ENCODE measurements around the gene APOE.

APOE gene

DNA sequence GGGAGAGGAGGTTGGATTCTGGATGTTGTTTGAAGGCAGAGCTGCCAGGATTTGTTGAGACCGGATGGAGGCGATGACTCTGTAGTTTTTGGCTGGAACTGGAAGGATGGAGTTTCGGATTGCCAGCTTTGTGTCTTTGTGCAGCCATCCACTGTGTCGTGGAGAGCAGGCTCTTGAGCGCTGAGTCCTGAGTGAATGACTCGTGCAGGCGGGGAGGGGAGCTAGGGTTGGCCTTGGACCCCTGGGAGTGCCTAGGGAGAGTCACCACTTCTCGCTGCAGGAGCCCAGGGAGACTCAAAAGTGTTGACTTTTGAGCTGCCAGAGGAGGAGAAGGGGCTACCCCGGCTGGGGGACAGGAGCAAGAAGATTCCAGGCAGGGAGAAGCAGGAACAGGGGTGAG lies 10.7 kb upstream of the APOE start:
- H3K9me3 Mint-ChIP-seq, result no peaks in the 10 kb centered on the region
- peaks cover 63% of the 10 kb centered on the region for H3K36me3 Mint-ChIP-seq (ENCODE audit: low read depth)
- no peaks in the 10 kb centered on the region for H3K27me3 Mint-ChIP-seq (ENCODE audit: low read depth)
- H3K4me1 Mint-ChIP-seq, result peaks cover 20% of the 10 kb centered on the region
- TF ChIP-seq, protein P1, sequence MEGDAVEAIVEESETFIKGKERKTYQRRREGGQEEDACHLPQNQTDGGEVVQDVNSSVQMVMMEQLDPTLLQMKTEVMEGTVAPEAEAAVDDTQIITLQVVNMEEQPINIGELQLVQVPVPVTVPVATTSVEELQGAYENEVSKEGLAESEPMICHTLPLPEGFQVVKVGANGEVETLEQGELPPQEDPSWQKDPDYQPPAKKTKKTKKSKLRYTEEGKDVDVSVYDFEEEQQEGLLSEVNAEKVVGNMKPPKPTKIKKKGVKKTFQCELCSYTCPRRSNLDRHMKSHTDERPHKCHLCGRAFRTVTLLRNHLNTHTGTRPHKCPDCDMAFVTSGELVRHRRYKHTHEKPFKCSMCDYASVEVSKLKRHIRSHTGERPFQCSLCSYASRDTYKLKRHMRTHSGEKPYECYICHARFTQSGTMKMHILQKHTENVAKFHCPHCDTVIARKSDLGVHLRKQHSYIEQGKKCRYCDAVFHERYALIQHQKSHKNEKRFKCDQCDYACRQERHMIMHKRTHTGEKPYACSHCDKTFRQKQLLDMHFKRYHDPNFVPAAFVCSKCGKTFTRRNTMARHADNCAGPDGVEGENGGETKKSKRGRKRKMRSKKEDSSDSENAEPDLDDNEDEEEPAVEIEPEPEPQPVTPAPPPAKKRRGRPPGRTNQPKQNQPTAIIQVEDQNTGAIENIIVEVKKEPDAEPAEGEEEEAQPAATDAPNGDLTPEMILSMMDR (IDR thresholded peaks at IDR 0.05; ENCODE audit: unreplicated experiment in 3 of 3), result no peak
- no peak overlapping the region for H3K27ac Mint-ChIP-seq
- peak overlapping the region in 1 of 3 experiments; percentile 26 for H3K4me3 Mint-ChIP-seq

GRCh38 chr19:44897835-44898234 lies 7.8 kb upstream of the APOE start:
- H3K36me3 Mint-ChIP-seq (ENCODE audit: low read depth), result peaks cover 53% of the 10 kb centered on the region
- no peaks in the 10 kb centered on the region for H3K9me3 Mint-ChIP-seq
- no peak overlapping the region for H3K27ac Mint-ChIP-seq
- H3K27me3 Mint-ChIP-seq (ENCODE audit: low read depth), result no peaks in the 10 kb centered on the region
- peaks cover 1% of the 10 kb centered on the region for H3K4me1 Mint-ChIP-seq
- TF ChIP-seq, protein P1 (IDR thresholded peaks at IDR 0.05; ENCODE audit: unreplicated experiment in 3 of 3), result no peak
- H3K4me3 Mint-ChIP-seq, result no peak overlapping the region

- Mint-ChIP-seq H3K27me3 (ENCODE audit: low read depth) (no peaks in the 10 kb centered on the region), H3K27ac (no peak overlapping the region), H3K4me1 (no peaks in the 10 kb centered on the region), H3K4me3 (no peak overlapping the region), H3K36me3 (ENCODE audit: low read depth) (peaks cover 37% of the 10 kb centered on the region), H3K9me3 (no peaks in the 10 kb centered on the region)
- TF ChIP-seq, protein P1 (IDR thresholded peaks at IDR 0.05; ENCODE audit: unreplicated experiment in 3 of 3), result no peak
These were observed 5.0 kb upstream of the APOE start for GRCh38 chr19:44900328-44901244.

DNA sequence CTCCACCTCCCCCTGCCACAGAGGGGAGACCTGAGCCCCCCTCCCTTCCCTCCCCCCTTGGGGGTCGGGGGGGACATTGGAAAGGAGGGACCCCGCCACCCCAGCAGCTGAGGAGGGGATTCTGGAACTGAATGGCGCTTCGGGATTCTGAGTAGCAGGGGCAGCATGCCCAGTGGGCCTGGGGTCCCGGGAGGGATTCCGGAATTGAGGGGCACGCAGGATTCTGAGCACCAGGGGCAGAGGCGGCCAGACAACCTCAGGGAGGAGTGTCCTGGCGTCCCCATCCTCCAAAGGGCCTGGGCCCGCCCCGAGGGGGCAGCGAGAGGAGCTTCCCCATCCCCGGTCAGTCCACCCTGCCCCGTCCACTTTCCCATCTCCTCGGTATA lies 2.4 kb upstream of the APOE start:
- H3K4me3 Mint-ChIP-seq, result no peak overlapping the region
- H3K36me3 Mint-ChIP-seq (ENCODE audit: low read depth), result peaks cover 18% of the 10 kb centered on the region
- TF ChIP-seq, protein P1 (IDR thresholded peaks at IDR 0.05; ENCODE audit: unreplicated experiment in 3 of 3), result no peak
- no peaks in the 10 kb centered on the region for H3K9me3 Mint-ChIP-seq
- peaks cover 4% of the 10 kb centered on the region for H3K27me3 Mint-ChIP-seq (ENCODE audit: low read depth)
- peak overlapping the region in 1 of 3 experiments; percentile 83 for H3K27ac Mint-ChIP-seq
- peaks cover 11% of the 10 kb centered on the region for H3K4me1 Mint-ChIP-seq

GRCh38 chr19:44903602-44904425 lies 1.8 kb upstream of the APOE start:
- Mint-ChIP-seq H3K36me3 (ENCODE audit: low read depth) (peaks cover 17% of the 10 kb centered on the region), H3K4me1 (peaks cover 11% of the 10 kb centered on the region), H3K4me3 (peak overlapping the region in 2 of 3 experiments; percentile 37 to 69), H3K27ac (peak overlapping the region in 2 of 3 experiments; percentile 77 to 83), H3K9me3 (no peaks in the 10 kb centered on the region), H3K27me3 (ENCODE audit: low read depth) (peaks cover 4% of the 10 kb centered on the region)
- TF ChIP-seq, protein P1 (IDR thresholded peaks at IDR 0.05; ENCODE audit: unreplicated experiment in 3 of 3), result peak; percentile 98 to 100 (median 98)
